Urothelium cell line (cell line): ENCODE data around the gene EPHB2.
A peak's percentile ranks its signal among the peaks of the same experiment; 100 is the strongest.

Experiments
- DNase-seq: peaks from one replicate; pipeline ENCODE4 v3.0.0; 2011; ENCODE audit warnings: low spot score, mixed read lengths
- FAIRE-seq: peaks from 2 replicates; lab custom pipeline; 2011; peaks lifted over from hg19 to GRCh38; lab: Jason Lieb, UNC

Gene EPHB2

GRCh38 chr1:22721122-22721873, 10.7 kb downstream of the EPHB2 start:
- FAIRE-seq: no peak
- DNase-seq: no peak

GRCh38 chr1:22722901-22723550, 12.4 kb downstream of the EPHB2 start:
- no peak for FAIRE-seq

DNA sequence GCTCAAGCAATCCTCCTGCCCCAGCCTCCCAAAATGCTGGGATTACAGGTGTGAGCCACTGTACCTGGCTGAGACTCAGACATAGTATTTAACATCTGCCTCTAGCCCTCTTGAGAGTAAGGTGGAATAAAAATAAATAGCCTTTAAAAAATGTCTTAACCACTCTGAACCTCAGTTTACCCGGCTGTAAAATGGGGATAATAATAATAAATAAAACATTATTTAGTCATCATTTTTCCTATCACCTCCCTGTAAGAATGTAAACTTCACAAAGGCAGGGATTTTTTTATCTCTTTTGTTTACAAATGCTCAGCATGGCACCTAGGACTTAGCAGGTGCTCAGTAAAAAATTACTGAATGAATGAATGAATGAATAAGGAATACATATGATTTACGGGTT, 17.2 kb downstream of the EPHB2 start:
- DNase-seq (no peak), FAIRE-seq (no peak)

More at GRCh38 chr1:22722901-22723550, 12.4 kb downstream of the EPHB2 start:
- no peak for DNase-seq

- DNase-seq: no peak
- FAIRE-seq: no peak
These were observed 18.2 kb downstream of the EPHB2 start for GRCh38 chr1:22728751-22729399.

DNA sequence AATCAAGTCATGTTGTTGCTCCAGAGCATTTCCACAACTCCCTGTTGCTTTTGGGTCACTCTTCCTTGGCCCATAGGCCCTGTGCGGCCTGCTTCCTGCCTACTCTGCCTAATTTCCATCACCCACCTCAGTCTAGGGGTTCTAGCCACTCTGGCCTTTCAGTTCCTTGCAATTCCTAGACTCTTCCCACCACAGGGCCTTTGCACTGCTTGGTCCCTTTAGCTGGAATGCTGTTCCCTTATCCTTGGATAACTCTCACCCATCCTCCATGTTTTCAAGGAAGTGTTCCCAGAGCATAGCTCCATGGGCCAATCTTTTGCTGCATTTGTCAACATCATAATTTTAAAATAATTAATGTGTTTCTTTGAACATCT, 18.7 kb downstream of the EPHB2 start:
- FAIRE-seq: no peak

DNA sequence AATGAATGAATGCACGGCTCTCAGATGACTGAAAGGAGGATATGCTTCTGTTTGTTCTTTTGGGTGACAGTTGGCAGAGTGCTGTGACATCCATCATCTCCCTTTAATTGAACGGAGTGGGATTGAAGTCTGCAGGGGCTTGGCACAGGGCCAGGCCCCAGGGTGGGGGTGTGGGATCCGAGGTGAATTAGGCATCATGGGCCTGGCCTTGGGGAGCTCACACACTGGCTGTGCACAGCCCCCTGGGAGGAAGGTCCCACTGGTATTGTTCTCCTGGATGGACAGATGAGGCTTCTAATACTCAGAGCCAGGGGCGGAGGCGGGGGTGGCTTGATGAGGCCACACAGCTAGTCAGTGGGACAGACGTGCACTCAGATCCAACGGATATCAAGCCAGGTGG, 19.3 kb downstream of the EPHB2 start:
- no peak for DNase-seq
- no peak for FAIRE-seq

More for the DNA sequence above, 18.7 kb downstream of the EPHB2 start:
- DNase-seq: no peak

GRCh38 chr1:22731924-22732720, 21.5 kb downstream of the EPHB2 start:
- no peak for FAIRE-seq
- DNase-seq: no peak

DNA sequence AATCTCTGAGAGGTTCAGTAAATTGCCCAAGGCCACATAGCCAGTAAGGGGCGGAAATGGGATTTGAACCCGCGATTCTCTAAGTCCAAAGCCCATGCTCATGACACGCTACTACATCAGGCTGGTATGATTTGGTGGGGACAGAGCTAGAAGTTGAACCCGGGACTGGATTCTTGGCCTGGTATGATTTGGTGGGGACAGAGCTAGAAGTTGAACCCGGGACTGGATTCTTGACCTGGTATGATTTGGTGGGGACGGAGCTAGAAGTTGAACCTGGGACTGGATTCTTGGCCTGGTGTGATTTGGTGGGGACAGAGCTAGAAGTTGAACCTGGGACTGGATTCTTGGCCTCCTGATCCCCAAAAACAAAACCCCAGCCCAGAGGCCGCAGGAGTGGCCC, 23.0 kb downstream of the EPHB2 start:
- DNase-seq (no peak), FAIRE-seq (no peak)

GRCh38 chr1:22736501-22737080, 26.0 kb downstream of the EPHB2 start:
- DNase-seq (no peak), FAIRE-seq (no peak)

DNA sequence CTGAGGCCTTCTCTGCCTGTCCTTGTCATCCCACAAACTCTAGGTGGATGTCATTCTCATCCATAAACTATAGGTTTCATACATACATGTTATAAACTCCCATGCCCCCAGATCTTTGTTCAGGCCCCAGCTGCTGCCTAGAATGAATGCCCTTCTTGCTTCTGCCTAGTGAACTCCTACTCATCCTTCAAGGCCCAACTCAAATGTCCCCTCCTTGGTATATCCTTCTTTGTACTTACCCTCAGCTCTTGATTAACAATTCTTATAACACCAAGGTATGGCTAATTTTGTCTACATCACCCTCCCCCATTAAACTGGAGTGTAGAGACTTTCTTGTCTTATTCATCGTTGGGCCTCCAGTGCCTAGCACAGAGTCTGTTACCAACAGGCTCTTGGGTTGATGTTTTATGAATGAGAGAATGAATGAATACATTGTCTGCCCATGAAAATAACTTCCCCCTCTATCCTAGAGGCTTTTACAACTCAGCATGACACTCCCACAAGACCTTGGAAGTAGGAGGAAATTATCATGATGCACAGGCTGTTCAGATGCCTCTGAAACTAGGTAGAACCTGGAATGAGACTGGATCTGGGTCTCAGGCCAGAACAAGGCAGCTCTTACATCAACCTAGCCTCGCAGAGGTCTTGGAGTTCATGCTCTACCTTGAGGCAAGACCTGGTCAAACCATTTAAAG, 26.9 kb downstream of the EPHB2 start:
- DNase-seq (no peak), FAIRE-seq (no peak)

DNA sequence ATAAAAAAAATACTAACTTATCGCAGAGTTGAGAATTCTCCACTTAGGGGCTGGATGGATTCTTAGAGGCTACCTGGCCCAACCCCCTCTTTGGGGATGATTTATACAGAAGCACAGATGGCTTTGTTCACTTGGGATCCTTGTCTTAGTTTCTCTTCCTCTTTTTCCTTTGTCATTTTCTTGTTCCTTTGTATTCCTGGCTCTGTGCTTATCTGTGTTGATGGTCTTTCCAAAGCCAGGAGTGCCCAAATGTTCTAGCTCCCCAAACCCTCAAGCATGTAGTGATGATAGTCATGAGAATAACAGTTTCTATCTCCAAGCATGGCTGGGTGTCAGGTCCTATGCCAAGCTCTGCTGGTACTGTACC, 27.4 kb downstream of the EPHB2 start:
- no peak for FAIRE-seq
- DNase-seq: no peak

DNA sequence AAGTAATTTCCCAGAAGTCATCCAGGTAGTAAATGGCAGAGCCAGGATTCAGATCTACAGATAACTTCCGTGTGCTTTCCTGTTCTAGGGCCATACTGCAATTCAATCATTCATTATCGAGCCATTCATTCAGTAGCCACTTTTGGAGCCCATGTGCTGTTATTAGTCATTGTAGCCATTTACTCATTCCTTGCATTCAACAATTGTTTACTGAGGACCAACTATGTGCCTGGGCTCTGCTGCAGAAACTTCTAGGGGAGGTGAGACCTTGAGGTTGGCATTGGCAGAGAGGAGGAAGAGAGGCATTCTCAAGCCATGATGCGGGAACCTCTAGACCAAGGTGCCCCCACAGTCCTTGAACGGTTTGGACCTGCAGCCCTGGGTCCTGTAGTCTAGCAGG, 27.9 kb downstream of the EPHB2 start:
- DNase-seq: peak; percentile 24
- FAIRE-seq: peak; percentile 68

- peak; percentile 95 for FAIRE-seq
These were observed 29.2 kb downstream of the EPHB2 start for GRCh38 chr1:22739648-22740385.

GRCh38 chr1:22741118-22741517, 30.5 kb downstream of the EPHB2 start:
- FAIRE-seq (no peak), DNase-seq (no peak)

More at GRCh38 chr1:22739648-22740385, 29.2 kb downstream of the EPHB2 start:
- peak; percentile 93 for DNase-seq

DNA sequence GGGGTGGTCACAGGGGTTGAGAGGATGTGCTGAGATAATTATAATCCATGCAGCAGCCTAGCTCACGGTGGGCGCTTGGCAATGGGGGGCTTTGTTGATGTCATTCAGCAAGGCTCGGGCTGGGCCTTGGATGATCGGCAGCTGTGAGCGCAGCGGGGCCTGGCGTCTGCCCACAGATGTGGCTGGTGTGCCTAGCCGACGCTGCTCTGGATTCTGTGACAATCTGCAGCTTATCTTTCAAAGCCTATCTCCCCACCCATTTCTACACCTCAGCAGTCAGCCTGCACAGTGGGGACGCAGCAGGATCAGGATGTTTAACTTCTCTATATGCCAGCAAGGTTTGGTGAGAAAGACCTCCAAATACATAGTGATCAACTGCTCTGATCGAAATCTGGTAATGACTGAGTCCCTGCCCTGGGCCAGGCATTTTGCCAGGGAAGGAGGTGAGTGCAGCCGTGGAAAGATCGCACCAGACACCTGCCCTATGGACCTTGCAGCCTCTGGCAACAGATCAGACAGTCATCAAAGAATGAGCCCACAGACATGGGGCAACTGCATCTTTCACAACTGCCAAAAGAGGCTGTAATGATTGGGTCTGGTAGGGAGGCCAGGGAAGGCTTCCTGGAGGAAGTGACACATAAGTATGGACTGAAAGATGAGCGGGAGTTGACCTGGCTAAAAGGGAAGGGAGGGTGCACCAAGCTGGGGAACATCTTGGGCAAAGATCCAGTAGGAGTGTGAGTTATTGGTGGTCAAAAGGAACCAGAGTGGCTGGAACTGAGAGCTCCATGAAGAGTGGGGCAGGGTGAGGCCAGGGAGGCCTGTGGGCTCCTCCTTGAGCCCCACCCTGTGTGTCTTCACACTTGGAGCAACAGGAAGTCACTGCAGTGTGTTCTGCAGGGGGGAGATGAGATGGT, 35.3 kb downstream of the EPHB2 start:
- peak; percentile 94 for FAIRE-seq
- DNase-seq: peak; percentile 75

DNA sequence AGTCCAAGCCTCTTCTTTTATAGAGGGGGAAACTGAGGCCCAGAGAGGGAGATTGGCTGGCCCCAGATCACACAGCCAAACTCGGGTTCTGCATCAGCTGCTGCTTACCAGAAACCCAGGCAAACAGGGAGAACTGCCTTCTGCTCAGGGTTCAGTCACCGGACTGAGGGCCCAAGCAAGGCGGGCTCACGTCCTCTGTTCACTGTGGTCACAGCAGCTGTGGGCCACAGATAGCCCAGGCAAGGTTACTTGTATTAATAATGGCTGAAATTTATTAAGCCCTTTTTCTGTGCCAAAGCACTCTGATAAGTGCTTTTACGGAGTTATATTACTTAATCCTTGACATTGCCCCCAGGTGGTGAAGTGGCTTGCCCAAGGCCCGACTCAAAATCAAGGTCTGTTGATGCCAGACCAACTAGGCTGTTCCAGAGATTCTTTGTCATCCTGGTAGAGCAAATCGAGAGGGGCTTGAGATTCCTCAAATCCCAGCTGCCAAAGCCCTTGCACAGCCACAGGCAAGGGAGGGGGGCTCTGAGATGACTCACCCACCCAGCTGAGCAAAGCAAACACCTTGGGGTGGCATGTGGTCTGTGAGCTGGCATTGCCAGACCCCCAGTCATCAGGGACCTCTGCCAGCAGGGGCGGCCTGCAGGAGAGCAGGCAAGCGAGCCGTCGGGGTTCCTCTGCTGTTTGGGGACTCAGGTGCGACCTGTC, 36.5 kb downstream of the EPHB2 start:
- DNase-seq (peak; percentile 89), FAIRE-seq (no peak)

GRCh38 chr1:22747735-22748073, 37.1 kb downstream of the EPHB2 start:
- DNase-seq (no peak), FAIRE-seq (peak; percentile 76)

- FAIRE-seq (no peak), DNase-seq (no peak)
These were observed 38.9 kb downstream of the EPHB2 start for GRCh38 chr1:22749503-22749902.
